WTC11 (cell line): ENCODE results near the gene RSPO4. TPM values are rescaled to one million over a fixed set of nuclear protein-coding genes. Genes with fewer than 3 reads are reported as not detected.
A peak's percentile ranks its signal among the peaks of the same experiment; 100 is the strongest.

Experiments used
- ATAC-seq: fragments of 200-7000 bp; cut with Tn5 transposase; 2 replicates; pipeline ENCODE4 v1.10.0; 2021; ENCODE audit warnings: mild to moderate bottlenecking, moderate library complexity
- CTCF ChIA-PET: fragments of 300-600 bp; sonication (Branson Sonifier 250); formaldehyde crosslinking; loops from one replicate; lab custom pipeline; 2021; ENCODE audit warnings: antibody characterized with exemption; lab: Charles Lee
- POLR2A ChIA-PET: fragments of 350-600 bp; sonication (Branson Sonifier 250); formaldehyde crosslinking; loops from one replicate; lab custom pipeline; 2021; ENCODE audit warnings: antibody characterized with exemption; lab: Charles Lee
- DNase-seq: peaks from one replicate; pipeline ENCODE4 v3.0.0; 2021; ENCODE audit warnings: low spot score
- H3K27ac Mint-ChIP-seq: 2 replicates; pipeline ENCODE4 v1.8.0; 2021; ENCODE audit warnings: mixed read lengths
- H3K27me3 Mint-ChIP-seq: 2 replicates; pipeline ENCODE4 v1.8.0; 2021; ENCODE audit warnings: low read depth, mild to moderate bottlenecking, moderate library complexity, mixed read lengths
- H3K36me3 Mint-ChIP-seq: 2 replicates; pipeline ENCODE4 v1.8.0; 2021; ENCODE audit warnings: mixed read lengths
- H3K4me1 Mint-ChIP-seq: 2 replicates; pipeline ENCODE4 v1.8.0; 2022; ENCODE audit warnings: mixed read lengths
- H3K4me3 Mint-ChIP-seq: 2 replicates; pipeline ENCODE4 v1.8.0; 2021; ENCODE audit warnings: mild to moderate bottlenecking, moderate library complexity, mixed read lengths
- H3K9me3 Mint-ChIP-seq: 2 replicates; pipeline ENCODE4 v1.8.0; 2021; ENCODE audit warnings: mixed read lengths
- ATF3 ChIP-seq: sonication (generic); formaldehyde crosslinking; conservative IDR thresholded peaks from 2 replicates; pipeline ENCODE4 v1.8.1; 2022; ENCODE audit warnings: mild to moderate bottlenecking, missing genetic modification reagents
- CREB1 ChIP-seq: sonication (generic); formaldehyde crosslinking; IDR thresholded peaks from 2 replicates; pipeline ENCODE4 v1.8.0; 2023; ENCODE audit warnings: mild to moderate bottlenecking, missing genetic modification reagents
- E2F5 ChIP-seq: sonication (generic); formaldehyde crosslinking; IDR thresholded peaks from 2 replicates; pipeline ENCODE4 v1.8.1; 2022; ENCODE audit warnings: mild to moderate bottlenecking, moderate library complexity, missing genetic modification reagents
- ELF4 ChIP-seq: sonication (generic); formaldehyde crosslinking; IDR thresholded peaks from 2 replicates; pipeline ENCODE4 v1.8.1; 2022; ENCODE audit warnings: low read depth, mild to moderate bottlenecking, moderate library complexity, missing genetic modification reagents
- EMX1 ChIP-seq: fragments of 250-450 bp; sonication (Bioruptor Pico); IDR thresholded peaks from 2 replicates; pipeline ENCODE4 v1.8.0; 2021; ENCODE audit warnings: mild to moderate bottlenecking
- FOXK1 ChIP-seq: sonication (generic); formaldehyde crosslinking; IDR thresholded peaks from 2 replicates; pipeline ENCODE4 v1.8.0; 2022; ENCODE audit warnings: mild to moderate bottlenecking, moderate library complexity, missing genetic modification reagents
- FOXP1 ChIP-seq: sonication (generic); formaldehyde crosslinking; IDR thresholded peaks from 2 replicates; pipeline ENCODE4 v1.8.0; 2022; ENCODE audit warnings: missing genetic modification reagents, mild to moderate bottlenecking, moderate library complexity, borderline replicate concordance
- GABPB1 ChIP-seq: sonication (generic); formaldehyde crosslinking; IDR thresholded peaks from 2 replicates; pipeline ENCODE4 v1.8.1; 2023; ENCODE audit warnings: mild to moderate bottlenecking, missing genetic modification reagents
- GTF2I ChIP-seq: fragments of 250-450 bp; sonication (Bioruptor Pico); conservative IDR thresholded peaks from 2 replicates; pipeline ENCODE4 v1.4.0; 2021; ENCODE audit warnings: mild to moderate bottlenecking
- HMGA2 ChIP-seq: fragments of 250-450 bp; sonication (Bioruptor Pico); IDR thresholded peaks from 2 replicates; pipeline ENCODE4 v1.4.0; 2021; ENCODE audit warnings: mild to moderate bottlenecking, moderate library complexity
- KAT7 ChIP-seq: sonication (generic); formaldehyde crosslinking; IDR thresholded peaks from 2 replicates; pipeline ENCODE4 v1.8.1; 2023; ENCODE audit warnings: missing genetic modification reagents, mild to moderate bottlenecking, borderline replicate concordance
- MAX ChIP-seq: sonication (generic); formaldehyde crosslinking; IDR thresholded peaks from 2 replicates; pipeline ENCODE4 v1.8.0; 2022; ENCODE audit warnings: mild to moderate bottlenecking, missing genetic modification reagents
- MXD4 ChIP-seq: fragments of 250-450 bp; sonication (Bioruptor Pico); IDR thresholded peaks from 2 replicates; pipeline ENCODE4 v1.8.0; 2021; ENCODE audit warnings: mild to moderate bottlenecking, moderate library complexity, borderline replicate concordance
- NFYB ChIP-seq: sonication (generic); formaldehyde crosslinking; conservative IDR thresholded peaks from 2 replicates; pipeline ENCODE4 v1.8.0; 2022; ENCODE audit warnings: low read depth, missing genetic modification reagents
- NR1H2 ChIP-seq: sonication (generic); formaldehyde crosslinking; IDR thresholded peaks from 2 replicates; pipeline ENCODE4 v1.9.0; 2021; ENCODE audit warnings: mild to moderate bottlenecking, moderate library complexity, missing genetic modification reagents
- SOX15 ChIP-seq: fragments of 250-450 bp; sonication (Bioruptor Pico); IDR thresholded peaks from 2 replicates; pipeline ENCODE4 v1.9.0; 2021; ENCODE audit warnings: mild to moderate bottlenecking
- TEAD4 ChIP-seq: sonication (generic); formaldehyde crosslinking; IDR thresholded peaks from 2 replicates; pipeline ENCODE4 v1.8.0; 2022; ENCODE audit warnings: mild to moderate bottlenecking, missing genetic modification reagents
- ZBTB21 ChIP-seq: sonication (generic); formaldehyde crosslinking; IDR thresholded peaks from 2 replicates; pipeline ENCODE4 v1.8.1; 2023; ENCODE audit warnings: mild to moderate bottlenecking, missing genetic modification reagents, borderline replicate concordance
- ZMAT4 ChIP-seq: fragments of 250-450 bp; sonication (Bioruptor Pico); IDR thresholded peaks from 2 replicates; pipeline ENCODE4 v1.9.0; 2021; ENCODE audit warnings: mild to moderate bottlenecking
- ZNF219 ChIP-seq: sonication (generic); formaldehyde crosslinking; IDR thresholded peaks from 2 replicates; pipeline ENCODE4 v1.8.0; 2023; ENCODE audit warnings: missing genetic modification reagents, mild to moderate bottlenecking, borderline replicate concordance
- ZNF263 ChIP-seq: sonication (generic); formaldehyde crosslinking; IDR thresholded peaks from 2 replicates; pipeline ENCODE4 v1.8.1; 2022; ENCODE audit warnings: low read depth, mild to moderate bottlenecking, moderate library complexity, missing genetic modification reagents
- ZNF281 ChIP-seq: sonication (generic); formaldehyde crosslinking; IDR thresholded peaks from 2 replicates; pipeline ENCODE4 v1.8.0; 2023; ENCODE audit warnings: mild to moderate bottlenecking, missing genetic modification reagents
- ZNF317 ChIP-seq: sonication (generic); formaldehyde crosslinking; IDR thresholded peaks from 2 replicates; pipeline ENCODE4 v1.8.1; 2023; ENCODE audit warnings: low read depth, mild to moderate bottlenecking, moderate library complexity, missing genetic modification reagents, borderline replicate concordance
- ZNF423 ChIP-seq: fragments of 250-450 bp; sonication (Bioruptor Pico); IDR thresholded peaks from 2 replicates; pipeline ENCODE4 v2.1.2; 2022; ENCODE audit warnings: mild to moderate bottlenecking, moderate library complexity
- ZNF512 ChIP-seq: sonication (generic); formaldehyde crosslinking; IDR thresholded peaks from 2 replicates; pipeline ENCODE4 v1.8.1; 2022; ENCODE audit warnings: missing genetic modification reagents, borderline replicate concordance
- total RNA-seq: library from RNA; stranded (reverse); gene quantifications from 3 replicates; pipeline ENCODE4 v1.2.3, GENCODE V29; 2021

RSPO4 gene
- total RNA-seq, 1 experiment from 2014 or later, result 4.5 TPM

- H3K36me3 Mint-ChIP-seq, result no peaks in the 10 kb centered on the region
- ATAC-seq, result no peak
- ChIA-PET CTCF (interaction anchor here (0.6 to 6.9 kb wide), 16 partner anchors 8 to 1945 kb away, joined by 3 to 71 read pairs (median 4); partner anchors contain the start of gene ANGPT4), POLR2A (no interaction called here)
- no peak overlapping the region for H3K27ac Mint-ChIP-seq
- DNase-seq, result no peak
- H3K4me1 Mint-ChIP-seq, result peaks cover 2% of the 10 kb centered on the region; the same call in 1 of the 2 replicates
- H3K27me3 Mint-ChIP-seq, result peaks cover 3% of the 10 kb centered on the region
- H3K9me3 Mint-ChIP-seq, result no peaks in the 10 kb centered on the region
- TF ChIP-seq NFYB (CRISPR knock-in tag) (no peak), FOXK1 (CRISPR knock-in tag) (no peak), ATF3 (CRISPR knock-in tag) (no peak), ZNF281 (CRISPR knock-in tag) (no peak), ZNF263 (CRISPR knock-in tag) (no peak)
- no peak overlapping the region for H3K4me3 Mint-ChIP-seq
Observed at GRCh38 chr20:958936-959815, 42.9 kb downstream of the RSPO4 start.

GRCh38 chr20:957544-957943, 44.6 kb downstream of the RSPO4 start:
- no peak for DNase-seq
- H3K4me3 Mint-ChIP-seq, result no peak overlapping the region
- TF ChIP-seq ZNF317 (CRISPR knock-in tag) (no peak), FOXK1 (CRISPR knock-in tag) (no peak), TEAD4 (CRISPR knock-in tag) (no peak), EMX1 (CRISPR knock-in tag) (no peak), KAT7 (CRISPR knock-in tag) (no peak), SOX15 (CRISPR knock-in tag) (no peak), E2F5 (no peak)
- TF ChIP-seq, all 79 proteins: peak for 0
- peaks cover 2% of the 10 kb centered on the region; the same call in 1 of the 2 replicates for H3K4me1 Mint-ChIP-seq
- ChIA-PET POLR2A (no interaction called here), CTCF (interaction anchor here (0.6 to 6.9 kb wide), 19 partner anchors 9 to 229 kb away, joined by 3 to 71 read pairs (median 3); partner anchors contain the start of genes ANGPT4 and FAM110A)
- H3K27me3 Mint-ChIP-seq, result peaks cover 5% of the 10 kb centered on the region
- H3K9me3 Mint-ChIP-seq, result no peaks in the 10 kb centered on the region
- no peak overlapping the region for H3K27ac Mint-ChIP-seq
- no peaks in the 10 kb centered on the region for H3K36me3 Mint-ChIP-seq
- ATAC-seq, result no peak

GRCh38 chr20:956330-956951, 45.7 kb downstream of the RSPO4 start:
- no peak overlapping the region for H3K4me3 Mint-ChIP-seq
- ChIA-PET CTCF (interaction anchor here (0.6 to 6.9 kb wide), 21 partner anchors 12 to 217 kb away, joined by 3 to 71 read pairs (median 4); partner anchors contain the start of genes ANGPT4 and FAM110A), POLR2A (no interaction called here)
- H3K27me3 Mint-ChIP-seq, result peaks cover 5% of the 10 kb centered on the region
- peak; percentile 88 for DNase-seq
- peak; percentile 88 for ATAC-seq
- no peaks in the 10 kb centered on the region for H3K9me3 Mint-ChIP-seq
- peaks cover 2% of the 10 kb centered on the region; the same call in 1 of the 2 replicates for H3K4me1 Mint-ChIP-seq
- no peak overlapping the region for H3K27ac Mint-ChIP-seq
- H3K36me3 Mint-ChIP-seq, result no peaks in the 10 kb centered on the region
- TF ChIP-seq GTF2I (CRISPR knock-in tag) (no peak), CREB1 (CRISPR knock-in tag) (no peak), ZBTB21 (no peak), FOXK1 (CRISPR knock-in tag) (no peak), ZNF512 (CRISPR knock-in tag) (no peak), ZNF423 (CRISPR knock-in tag) (no peak), MAX (CRISPR knock-in tag) (no peak), ZMAT4 (CRISPR knock-in tag) (no peak), FOXP1 (CRISPR knock-in tag) (peak; percentile 35; the same call in 1 of the 2 replicates), ELF4 (CRISPR knock-in tag) (no peak), HMGA2 (no peak), ZNF219 (CRISPR knock-in tag) (no peak), NR1H2 (CRISPR knock-in tag) (no peak), MXD4 (CRISPR knock-in tag) (no peak), GABPB1 (CRISPR knock-in tag) (no peak)
